Measurements from ENCODE around the gene MRPL44. TPM values are rescaled to one million over a fixed set of nuclear protein-coding genes. Genes with fewer than 3 reads are reported as not detected.

The MRPL44 gene
- total RNA-seq, 4 donors from 2014 or later = 16.2 to 29.9 (median 24.3) TPM

GRCh38 chr2:223930103-223930976, 26.9 kb upstream of the MRPL44 start:
- no peaks in the 10 kb centered on the region for H3K36me3 ChIP-seq
- no peak overlapping the region for H3K27ac ChIP-seq
- H3K4me3 ChIP-seq = no peak overlapping the region
- peaks cover 23% of the 10 kb centered on the region for H3K4me1 ChIP-seq
- no peaks in the 10 kb centered on the region for H3K27me3 ChIP-seq
- no peaks in the 10 kb centered on the region for H3K9me3 ChIP-seq
- WGBS = 77% methylated on average over 22 of the region's 23 CpGs
- no peak for DNase-seq (ENCODE audit: low spot score in 2 of 2)
- TF ChIP-seq POLR2A (IDR thresholded peaks at IDR 0.05) = no peak
- no peak for TF ChIP-seq POLR2AphosphoS5 (IDR thresholded peaks at IDR 0.05)
- TF ChIP-seq CTCF (IDR thresholded peaks at IDR 0.05) = no peak
- TF ChIP-seq EP300 (IDR thresholded peaks at IDR 0.05) = no peak

GRCh38 chr2:223932816-223933800, 24.2 kb upstream of the MRPL44 start:
- Histone ChIP-seq H3K4me1 (peaks cover 42% of the 10 kb centered on the region), H3K4me3 (no peak overlapping the region), H3K27ac (no peak overlapping the region), H3K27me3 (no peaks in the 10 kb centered on the region), H3K36me3 (no peaks in the 10 kb centered on the region), H3K9me3 (no peaks in the 10 kb centered on the region)
- no peak for DNase-seq (ENCODE audit: low spot score in 2 of 2)
- WGBS = 30% methylated on average over 6 of the region's 6 CpGs
- no peak for TF ChIP-seq CTCF (IDR thresholded peaks at IDR 0.05)
- TF ChIP-seq POLR2A (IDR thresholded peaks at IDR 0.05) = no peak
- no peak for TF ChIP-seq POLR2AphosphoS5 (IDR thresholded peaks at IDR 0.05)
- no peak for TF ChIP-seq EP300 (IDR thresholded peaks at IDR 0.05)

GRCh38 chr2:223934870-223935269, 22.4 kb upstream of the MRPL44 start:
- WGBS = 77% methylated on average over 6 of the region's 6 CpGs
- TF ChIP-seq POLR2AphosphoS5 (IDR thresholded peaks at IDR 0.05) = no peak

GRCh38 chr2:223935459-223936125, 21.7 kb upstream of the MRPL44 start:
- Histone ChIP-seq H3K4me1 (peaks cover 49% of the 10 kb centered on the region), H3K36me3 (no peaks in the 10 kb centered on the region), H3K9me3 (no peaks in the 10 kb centered on the region), H3K4me3 (no peak overlapping the region), H3K27me3 (no peaks in the 10 kb centered on the region), H3K27ac (no peak overlapping the region)
- DNase-seq (ENCODE audit: low spot score in 2 of 2) = no peak
- TF ChIP-seq EP300 (IDR thresholded peaks at IDR 0.05) = no peak
- TF ChIP-seq POLR2AphosphoS5 (IDR thresholded peaks at IDR 0.05) = no peak
- TF ChIP-seq POLR2A (IDR thresholded peaks at IDR 0.05) = no peak
- no peak for TF ChIP-seq CTCF (IDR thresholded peaks at IDR 0.05)

More at GRCh38 chr2:223934870-223935269, 22.4 kb upstream of the MRPL44 start:
- DNase-seq (ENCODE audit: low spot score in 2 of 2) = no peak
- H3K9me3 ChIP-seq = no peaks in the 10 kb centered on the region
- no peak overlapping the region for H3K27ac ChIP-seq
- H3K4me3 ChIP-seq = no peak overlapping the region
- H3K36me3 ChIP-seq = no peaks in the 10 kb centered on the region
- H3K4me1 ChIP-seq = peaks cover 49% of the 10 kb centered on the region
- no peaks in the 10 kb centered on the region for H3K27me3 ChIP-seq

- no peak for DNase-seq (ENCODE audit: low spot score in 2 of 2)
- TF ChIP-seq POLR2A (IDR thresholded peaks at IDR 0.05) (no peak), EP300 (IDR thresholded peaks at IDR 0.05) (no peak), CTCF (IDR thresholded peaks at IDR 0.05) (no peak), POLR2AphosphoS5 (IDR thresholded peaks at IDR 0.05) (no peak)
- Histone ChIP-seq H3K4me3 (no peak overlapping the region), H3K27ac (no peak overlapping the region), H3K4me1 (peaks cover 59% of the 10 kb centered on the region), H3K36me3 (no peaks in the 10 kb centered on the region), H3K27me3 (no peaks in the 10 kb centered on the region), H3K9me3 (no peaks in the 10 kb centered on the region)
- WGBS = 60% methylated on average over 5 of the region's 5 CpGs
Measured at GRCh38 chr2:223936862-223937326, 20.4 kb upstream of the MRPL44 start.
